Peyer's patch (tissue), 4 donors: ENCODE measurements around the gene GDF11. TPM values are rescaled to one million over a fixed set of nuclear protein-coding genes. Genes with fewer than 3 reads are reported as not detected.

Source experiments
- DNase-seq, 3 donors: peaks; one replicate each; pipeline ENCODE4 v3.0.0-alpha.2; 2017 to 2019
- H3K27ac ChIP-seq, 4 donors: fragments of 200-600 bp; sonication (generic); one replicate each; pipeline ENCODE4 v1.5.1; 2016 to 2019
- H3K27me3 ChIP-seq, 2 donors: fragments of 200-600 bp; sonication (generic); one replicate each; pipeline ENCODE4 v1.5.1; 2019
- H3K36me3 ChIP-seq, 3 donors: fragments of 200-600 bp; sonication (generic); one replicate each; pipeline ENCODE4 v1.5.1; 2016 to 2019
- H3K4me1 ChIP-seq, 4 donors: fragments of 200-600 bp; sonication (generic); one replicate each; pipeline ENCODE4 v1.5.1; 2016 to 2019
- H3K4me3 ChIP-seq, 4 donors: fragments of 200-600 bp; sonication (generic); 1 replicate in 3 of 4; 2 replicates in 1 of 4; pipeline ENCODE4 v1.5.1; 2016 to 2019; ENCODE audit warnings: mild to moderate bottlenecking in 1 of 4
- H3K9me3 ChIP-seq, 4 donors: fragments of 200-600 bp; sonication (generic); one replicate each; pipeline ENCODE4 v1.5.1; 2016 to 2019; ENCODE audit warnings: mild to moderate bottlenecking in 1 of 4
- CTCF ChIP-seq, 6 experiments: fragments of 450-650 bp in 4 of 6; fragments of 200-600 bp in 2 of 6; sonication (generic) in 1 of 6; IDR thresholded peaks; one replicate each; pipeline ENCODE4 v1.5.1; 2017 to 2019; ENCODE audit warnings: antibody characterized with exemption in 6 of 6, mild to moderate bottlenecking in 3 of 6, moderate library complexity in 1 of 6
- POLR2A ChIP-seq, 2 donors: fragments of 450-650 bp; IDR thresholded peaks; one replicate each; pipeline ENCODE4 v1.5.1; 2017; ENCODE audit warnings: antibody characterized with exemption in 2 of 2, mild to moderate bottlenecking in 2 of 2, moderate library complexity in 2 of 2
- total RNA-seq, 4 donors: library from RNA; depleted of rRNA; stranded (reverse); fragments of >200 nt; gene quantifications; one replicate each; pipeline ENCODE4 v1.1.0, GENCODE V29; 2016

GDF11 gene
- total RNA-seq, 4 donors from 2014 or later: 0.35 to 14.9 (median 1.1) TPM

GRCh38 chr12:55699471-55700055 lies 43.4 kb upstream of the GDF11 start:
- Histone ChIP-seq H3K27ac (no peak overlapping the region), H3K4me1 (peaks cover 0 to 8% (median 0%) of the 10 kb centered on the region in 4 donors), H3K36me3 (no peaks in the 10 kb centered on the region), H3K9me3 (no peaks in the 10 kb centered on the region), H3K27me3 (no peaks in the 10 kb centered on the region), H3K4me3 (no peak overlapping the region)
- DNase-seq: no peak
- TF ChIP-seq CTCF (IDR thresholded peaks at IDR 0.05): no peak
- TF ChIP-seq POLR2A (IDR thresholded peaks at IDR 0.05): no peak

DNA sequence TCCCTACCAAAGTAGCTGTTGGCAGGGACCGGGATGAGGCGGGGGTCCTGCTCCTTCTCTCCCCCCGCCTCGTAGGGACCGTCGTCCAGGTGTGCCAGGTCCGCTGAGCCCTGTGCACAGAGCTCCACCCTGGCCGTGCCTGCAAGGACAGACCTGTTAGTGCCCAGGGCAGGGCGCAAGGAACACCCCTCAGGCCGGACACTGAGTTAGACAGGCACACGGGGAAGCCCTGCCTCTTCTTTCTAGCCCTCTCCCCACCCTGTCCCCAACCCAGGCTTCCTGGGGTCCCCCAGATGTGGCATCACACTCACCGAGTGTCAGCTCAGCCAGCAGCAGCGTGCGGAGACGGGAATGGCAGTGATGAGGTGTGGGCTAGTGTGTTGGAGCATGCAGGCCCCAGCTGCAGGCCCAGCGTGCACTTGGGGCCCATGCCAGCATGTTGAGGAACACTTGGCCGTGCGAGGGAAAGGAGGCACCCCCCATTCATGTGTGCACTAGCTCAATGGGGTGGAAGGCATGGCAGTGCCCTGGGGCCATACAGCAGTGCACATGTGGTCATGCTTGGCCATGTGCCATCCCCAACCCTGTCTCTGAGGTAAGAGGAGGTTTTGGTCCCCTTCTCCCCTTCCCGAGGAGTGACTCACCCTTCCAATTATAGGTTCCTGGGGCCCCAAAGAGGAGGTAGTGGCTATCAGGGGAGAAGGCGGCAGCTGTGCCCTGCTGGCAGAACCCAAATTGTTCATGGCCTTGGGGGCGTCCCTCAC lies 42.5 kb upstream of the GDF11 start:
- no peak for DNase-seq
- Histone ChIP-seq H3K27ac (no peak overlapping the region), H3K36me3 (no peaks in the 10 kb centered on the region)

DNA sequence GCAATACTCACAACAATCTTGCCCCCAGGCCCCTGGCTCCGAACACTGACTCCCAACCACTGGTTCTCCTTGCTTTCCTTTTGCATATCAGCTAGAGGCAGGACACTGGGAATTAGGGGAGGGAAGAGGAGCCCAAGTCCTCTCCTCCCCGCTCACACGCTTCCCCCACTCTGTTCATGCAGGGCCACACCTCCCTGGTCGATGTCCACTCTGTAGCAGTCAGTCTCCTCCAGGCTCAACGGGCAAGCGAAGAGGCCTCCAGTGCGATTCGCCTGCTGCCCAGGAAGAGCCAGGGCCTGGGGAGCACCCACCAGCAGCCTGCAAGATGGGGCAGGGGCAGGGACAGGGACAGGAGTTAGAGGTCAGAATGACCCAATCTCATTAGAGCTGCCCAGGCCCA lies 40.1 kb upstream of the GDF11 start:
- Histone ChIP-seq H3K27ac (peak overlapping the region in 1 of 4 donors; percentile 56), H3K4me1 (peaks cover 0 to 8% (median 6%) of the 10 kb centered on the region in 4 donors), H3K9me3 (no peaks in the 10 kb centered on the region), H3K27me3 (no peaks in the 10 kb centered on the region), H3K4me3 (no peak overlapping the region), H3K36me3 (no peaks in the 10 kb centered on the region)
- DNase-seq: no peak
- TF ChIP-seq POLR2A (IDR thresholded peaks at IDR 0.05) (no peak), CTCF (IDR thresholded peaks at IDR 0.05) (no peak)

More for the DNA sequence above, 42.5 kb upstream of the GDF11 start:
- Histone ChIP-seq H3K9me3 (no peaks in the 10 kb centered on the region), H3K4me1 (peaks cover 0 to 6% (median 0%) of the 10 kb centered on the region in 4 donors), H3K27me3 (no peaks in the 10 kb centered on the region), H3K4me3 (no peak overlapping the region)
- TF ChIP-seq CTCF (IDR thresholded peaks at IDR 0.05) (no peak), POLR2A (IDR thresholded peaks at IDR 0.05) (no peak)

DNA sequence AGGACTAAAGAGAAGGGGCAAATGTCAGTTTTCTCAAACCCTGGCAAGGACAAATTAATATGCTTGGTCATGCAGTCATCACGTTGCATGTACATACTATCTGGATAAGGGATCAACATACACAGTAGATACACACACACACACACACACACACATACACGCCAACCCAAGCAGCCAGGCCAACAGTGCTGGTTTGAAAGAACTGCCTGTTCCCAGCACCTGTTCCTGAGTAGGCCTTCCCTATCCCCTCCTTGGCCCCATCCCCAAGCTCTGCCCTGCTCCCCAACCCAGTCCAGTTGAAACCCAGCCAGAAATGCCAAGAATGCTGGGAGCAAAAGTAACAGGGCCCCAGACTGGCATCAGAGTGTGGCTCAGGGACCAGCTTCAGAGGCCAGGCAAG lies 39.6 kb upstream of the GDF11 start:
- Histone ChIP-seq H3K27ac (peak overlapping the region in 1 of 4 donors; percentile 63), H3K27me3 (no peaks in the 10 kb centered on the region), H3K36me3 (no peaks in the 10 kb centered on the region), H3K4me3 (no peak overlapping the region), H3K4me1 (peaks cover 0 to 12% (median 6%) of the 10 kb centered on the region in 4 donors), H3K9me3 (no peaks in the 10 kb centered on the region)
- TF ChIP-seq CTCF (IDR thresholded peaks at IDR 0.05) (no peak), POLR2A (IDR thresholded peaks at IDR 0.05) (no peak)
- DNase-seq: no peak

GRCh38 chr12:55703901-55704761 lies 38.8 kb upstream of the GDF11 start:
- no peak overlapping the region for H3K4me3 ChIP-seq
- DNase-seq: no peak
- H3K36me3 ChIP-seq: no peaks in the 10 kb centered on the region
- peaks cover 0 to 17% (median 6%) of the 10 kb centered on the region in 4 donors for H3K4me1 ChIP-seq
- H3K9me3 ChIP-seq: no peaks in the 10 kb centered on the region
- H3K27me3 ChIP-seq: no peaks in the 10 kb centered on the region
- peak overlapping the region in 2 of 4 donors; percentile 4 to 63 for H3K27ac ChIP-seq
- no peak for TF ChIP-seq CTCF (IDR thresholded peaks at IDR 0.05)
